HepG2 (cell line): ENCODE data around the gene OGFR. TPM values are rescaled to one million over a fixed set of nuclear protein-coding genes. Genes with fewer than 3 reads are reported as not detected.

Source experiments
- NR2F6 ChIP-seq, 2 experiments: IDR thresholded peaks; 2 replicates each; pipeline ENCODE4 v1.6.1; 2016; ENCODE audit warnings: antibody characterized with exemption in 1 of 2, mild to moderate bottlenecking in 1 of 2
- polyA plus RNA-seq, 8 experiments: library from polyadenylated mRNA; depleted of rRNA in 3 of 8; stranded (reverse) in 7 of 8; unstranded in 1 of 8; fragments of >200 nt; fragmentation: Illumina TruSeq in 4 of 8; extraction: Trizol in 4 of 8; gene quantifications; 2 replicates each; pipeline versions ENCODE4 v1.2.1 to v1.2.3, GENCODE V29; 2011 to 2016; ENCODE audit warnings: low read depth in 4 of 8, missing spikeins in 1 of 8, mixed read lengths in 1 of 8; ENCODE audit not compliant: insufficient read depth in 1 of 8
- total RNA-seq, 5 experiments: library from RNA; depleted of rRNA; stranded (reverse); fragments of >200 nt; fragmentation: Illumina TruSeq; extraction: Trizol; gene quantifications; 2 replicates each; pipeline ENCODE4 v1.2.3, GENCODE V29; 2016; ENCODE audit warnings: low read depth in 1 of 5
- TF ChIP-seq, protein P1 (sequence below): sonication (generic); formaldehyde crosslinking; IDR thresholded peaks from 2 replicates; pipeline ENCODE4 v1.5.0; 2020; ENCODE audit warnings: mild to moderate bottlenecking, missing genetic modification reagents
- TF ChIP-seq, protein P2 (sequence below): sonication (generic); formaldehyde crosslinking; IDR thresholded peaks from 2 replicates; pipeline ENCODE4 v1.4.0; 2020; ENCODE audit warnings: mild to moderate bottlenecking, missing genetic modification reagents
- TF ChIP-seq, protein P3 (sequence below): sonication (generic); formaldehyde crosslinking; IDR thresholded peaks from 2 replicates; pipeline ENCODE4 v1.5.0; 2020; ENCODE audit warnings: mild to moderate bottlenecking, low read depth, missing genetic modification reagents, borderline replicate concordance
- TF ChIP-seq, protein P4 (sequence below): IDR thresholded peaks from 2 replicates; pipeline ENCODE4 v1.6.1; 2016
- TF ChIP-seq, protein P5 (sequence below): sonication (generic); formaldehyde crosslinking; IDR thresholded peaks from one replicate; pipeline ENCODE4 v1.5.1; 2020; ENCODE audit warnings: mild to moderate bottlenecking, missing genetic modification reagents; ENCODE audit errors: not compliant biosample characterization
- TF ChIP-seq, protein P6 (sequence below): sonication (generic); formaldehyde crosslinking; IDR thresholded peaks from 2 replicates; pipeline ENCODE4 v1.4.0; 2020; ENCODE audit warnings: mild to moderate bottlenecking, missing genetic modification reagents
- TF ChIP-seq, protein P7 (sequence below): sonication (generic); formaldehyde crosslinking; conservative IDR thresholded peaks from 2 replicates; pipeline ENCODE4 v1.8.0; 2022; ENCODE audit warnings: missing genetic modification reagents

OGFR gene
- total and polyA plus RNA-seq, 2 of the 13 experiments (the other 11 are each of a cell fraction or from before 2014, with no cell fraction given) = 47.7 to 81.8 TPM

DNA sequence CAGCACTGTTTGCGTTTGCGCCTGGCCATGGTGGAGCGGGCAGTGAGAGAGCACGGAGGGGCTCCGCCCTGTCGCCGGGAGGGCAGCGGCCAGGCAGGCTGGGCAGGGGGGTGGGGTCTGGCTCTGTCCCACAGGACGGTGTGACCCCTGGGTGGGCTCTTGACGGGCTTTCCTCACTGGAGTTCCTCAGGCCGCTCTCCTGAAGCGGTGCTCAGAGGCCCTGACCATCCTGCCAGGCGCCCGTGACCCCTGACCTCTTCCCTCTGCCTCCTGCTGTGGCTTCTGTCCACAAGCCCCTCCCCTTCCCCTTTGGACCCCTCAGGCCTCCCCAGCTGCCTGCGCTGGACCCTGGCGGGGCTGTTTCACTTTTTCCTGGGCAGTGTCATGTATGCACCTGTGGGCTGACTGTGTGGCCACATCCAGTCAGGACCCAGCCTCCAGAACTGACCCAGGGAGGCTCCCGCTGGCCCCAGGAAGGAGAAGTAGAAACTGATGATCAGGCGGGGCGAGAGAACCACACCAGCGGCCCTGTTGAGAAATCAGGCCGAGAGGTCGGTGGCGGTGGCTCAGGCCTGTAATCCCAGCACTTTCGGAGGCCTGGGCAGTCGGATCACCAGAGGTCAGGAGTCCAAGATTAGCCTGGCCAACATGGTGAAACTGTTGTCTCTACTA lies 1.2 kb downstream of the OGFR start (continued):
- TF ChIP-seq, protein P1, sequence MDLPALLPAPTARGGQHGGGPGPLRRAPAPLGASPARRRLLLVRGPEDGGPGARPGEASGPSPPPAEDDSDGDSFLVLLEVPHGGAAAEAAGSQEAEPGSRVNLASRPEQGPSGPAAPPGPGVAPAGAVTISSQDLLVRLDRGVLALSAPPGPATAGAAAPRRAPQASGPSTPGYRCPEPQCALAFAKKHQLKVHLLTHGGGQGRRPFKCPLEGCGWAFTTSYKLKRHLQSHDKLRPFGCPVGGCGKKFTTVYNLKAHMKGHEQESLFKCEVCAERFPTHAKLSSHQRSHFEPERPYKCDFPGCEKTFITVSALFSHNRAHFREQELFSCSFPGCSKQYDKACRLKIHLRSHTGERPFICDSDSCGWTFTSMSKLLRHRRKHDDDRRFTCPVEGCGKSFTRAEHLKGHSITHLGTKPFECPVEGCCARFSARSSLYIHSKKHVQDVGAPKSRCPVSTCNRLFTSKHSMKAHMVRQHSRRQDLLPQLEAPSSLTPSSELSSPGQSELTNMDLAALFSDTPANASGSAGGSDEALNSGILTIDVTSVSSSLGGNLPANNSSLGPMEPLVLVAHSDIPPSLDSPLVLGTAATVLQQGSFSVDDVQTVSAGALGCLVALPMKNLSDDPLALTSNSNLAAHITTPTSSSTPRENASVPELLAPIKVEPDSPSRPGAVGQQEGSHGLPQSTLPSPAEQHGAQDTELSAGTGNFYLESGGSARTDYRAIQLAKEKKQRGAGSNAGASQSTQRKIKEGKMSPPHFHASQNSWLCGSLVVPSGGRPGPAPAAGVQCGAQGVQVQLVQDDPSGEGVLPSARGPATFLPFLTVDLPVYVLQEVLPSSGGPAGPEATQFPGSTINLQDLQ (CRISPR knock-in tag) = peak; percentile 69; the same call in 1 of the 2 replicates
- TF ChIP-seq, protein P2, sequence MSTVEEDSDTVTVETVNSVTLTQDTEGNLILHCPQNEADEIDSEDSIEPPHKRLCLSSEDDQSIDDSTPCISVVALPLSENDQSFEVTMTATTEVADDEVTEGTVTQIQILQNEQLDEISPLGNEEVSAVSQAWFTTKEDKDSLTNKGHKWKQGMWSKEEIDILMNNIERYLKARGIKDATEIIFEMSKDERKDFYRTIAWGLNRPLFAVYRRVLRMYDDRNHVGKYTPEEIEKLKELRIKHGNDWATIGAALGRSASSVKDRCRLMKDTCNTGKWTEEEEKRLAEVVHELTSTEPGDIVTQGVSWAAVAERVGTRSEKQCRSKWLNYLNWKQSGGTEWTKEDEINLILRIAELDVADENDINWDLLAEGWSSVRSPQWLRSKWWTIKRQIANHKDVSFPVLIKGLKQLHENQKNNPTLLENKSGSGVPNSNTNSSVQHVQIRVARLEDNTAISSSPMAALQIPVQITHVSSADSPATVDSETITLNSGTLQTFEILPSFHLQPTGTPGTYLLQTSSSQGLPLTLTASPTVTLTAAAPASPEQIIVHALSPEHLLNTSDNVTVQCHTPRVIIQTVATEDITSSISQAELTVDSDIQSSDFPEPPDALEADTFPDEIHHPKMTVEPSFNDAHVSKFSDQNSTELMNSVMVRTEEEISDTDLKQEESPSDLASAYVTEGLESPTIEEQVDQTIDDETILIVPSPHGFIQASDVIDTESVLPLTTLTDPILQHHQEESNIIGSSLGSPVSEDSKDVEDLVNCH (CRISPR knock-in tag) = no peak
- TF ChIP-seq, protein P3, sequence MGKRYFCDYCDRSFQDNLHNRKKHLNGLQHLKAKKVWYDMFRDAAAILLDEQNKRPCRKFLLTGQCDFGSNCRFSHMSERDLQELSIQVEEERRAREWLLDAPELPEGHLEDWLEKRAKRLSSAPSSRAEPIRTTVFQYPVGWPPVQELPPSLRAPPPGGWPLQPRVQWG (CRISPR knock-in tag) = 0 out of 2 replicates have a peak, but pooled peaks have one; percentile 76
- TF ChIP-seq, protein P4, sequence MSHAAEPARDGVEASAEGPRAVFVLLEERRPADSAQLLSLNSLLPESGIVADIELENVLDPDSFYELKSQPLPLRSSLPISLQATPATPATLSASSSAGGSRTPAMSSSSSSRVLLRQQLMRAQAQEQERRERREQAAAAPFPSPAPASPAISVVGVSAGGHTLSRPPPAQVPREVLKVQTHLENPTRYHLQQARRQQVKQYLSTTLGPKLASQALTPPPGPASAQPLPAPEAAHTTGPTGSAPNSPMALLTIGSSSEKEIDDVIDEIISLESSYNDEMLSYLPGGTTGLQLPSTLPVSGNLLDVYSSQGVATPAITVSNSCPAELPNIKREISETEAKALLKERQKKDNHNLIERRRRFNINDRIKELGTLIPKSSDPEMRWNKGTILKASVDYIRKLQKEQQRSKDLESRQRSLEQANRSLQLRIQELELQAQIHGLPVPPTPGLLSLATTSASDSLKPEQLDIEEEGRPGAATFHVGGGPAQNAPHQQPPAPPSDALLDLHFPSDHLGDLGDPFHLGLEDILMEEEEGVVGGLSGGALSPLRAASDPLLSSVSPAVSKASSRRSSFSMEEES = peak; percentile 82
- TF ChIP-seq, protein P5, sequence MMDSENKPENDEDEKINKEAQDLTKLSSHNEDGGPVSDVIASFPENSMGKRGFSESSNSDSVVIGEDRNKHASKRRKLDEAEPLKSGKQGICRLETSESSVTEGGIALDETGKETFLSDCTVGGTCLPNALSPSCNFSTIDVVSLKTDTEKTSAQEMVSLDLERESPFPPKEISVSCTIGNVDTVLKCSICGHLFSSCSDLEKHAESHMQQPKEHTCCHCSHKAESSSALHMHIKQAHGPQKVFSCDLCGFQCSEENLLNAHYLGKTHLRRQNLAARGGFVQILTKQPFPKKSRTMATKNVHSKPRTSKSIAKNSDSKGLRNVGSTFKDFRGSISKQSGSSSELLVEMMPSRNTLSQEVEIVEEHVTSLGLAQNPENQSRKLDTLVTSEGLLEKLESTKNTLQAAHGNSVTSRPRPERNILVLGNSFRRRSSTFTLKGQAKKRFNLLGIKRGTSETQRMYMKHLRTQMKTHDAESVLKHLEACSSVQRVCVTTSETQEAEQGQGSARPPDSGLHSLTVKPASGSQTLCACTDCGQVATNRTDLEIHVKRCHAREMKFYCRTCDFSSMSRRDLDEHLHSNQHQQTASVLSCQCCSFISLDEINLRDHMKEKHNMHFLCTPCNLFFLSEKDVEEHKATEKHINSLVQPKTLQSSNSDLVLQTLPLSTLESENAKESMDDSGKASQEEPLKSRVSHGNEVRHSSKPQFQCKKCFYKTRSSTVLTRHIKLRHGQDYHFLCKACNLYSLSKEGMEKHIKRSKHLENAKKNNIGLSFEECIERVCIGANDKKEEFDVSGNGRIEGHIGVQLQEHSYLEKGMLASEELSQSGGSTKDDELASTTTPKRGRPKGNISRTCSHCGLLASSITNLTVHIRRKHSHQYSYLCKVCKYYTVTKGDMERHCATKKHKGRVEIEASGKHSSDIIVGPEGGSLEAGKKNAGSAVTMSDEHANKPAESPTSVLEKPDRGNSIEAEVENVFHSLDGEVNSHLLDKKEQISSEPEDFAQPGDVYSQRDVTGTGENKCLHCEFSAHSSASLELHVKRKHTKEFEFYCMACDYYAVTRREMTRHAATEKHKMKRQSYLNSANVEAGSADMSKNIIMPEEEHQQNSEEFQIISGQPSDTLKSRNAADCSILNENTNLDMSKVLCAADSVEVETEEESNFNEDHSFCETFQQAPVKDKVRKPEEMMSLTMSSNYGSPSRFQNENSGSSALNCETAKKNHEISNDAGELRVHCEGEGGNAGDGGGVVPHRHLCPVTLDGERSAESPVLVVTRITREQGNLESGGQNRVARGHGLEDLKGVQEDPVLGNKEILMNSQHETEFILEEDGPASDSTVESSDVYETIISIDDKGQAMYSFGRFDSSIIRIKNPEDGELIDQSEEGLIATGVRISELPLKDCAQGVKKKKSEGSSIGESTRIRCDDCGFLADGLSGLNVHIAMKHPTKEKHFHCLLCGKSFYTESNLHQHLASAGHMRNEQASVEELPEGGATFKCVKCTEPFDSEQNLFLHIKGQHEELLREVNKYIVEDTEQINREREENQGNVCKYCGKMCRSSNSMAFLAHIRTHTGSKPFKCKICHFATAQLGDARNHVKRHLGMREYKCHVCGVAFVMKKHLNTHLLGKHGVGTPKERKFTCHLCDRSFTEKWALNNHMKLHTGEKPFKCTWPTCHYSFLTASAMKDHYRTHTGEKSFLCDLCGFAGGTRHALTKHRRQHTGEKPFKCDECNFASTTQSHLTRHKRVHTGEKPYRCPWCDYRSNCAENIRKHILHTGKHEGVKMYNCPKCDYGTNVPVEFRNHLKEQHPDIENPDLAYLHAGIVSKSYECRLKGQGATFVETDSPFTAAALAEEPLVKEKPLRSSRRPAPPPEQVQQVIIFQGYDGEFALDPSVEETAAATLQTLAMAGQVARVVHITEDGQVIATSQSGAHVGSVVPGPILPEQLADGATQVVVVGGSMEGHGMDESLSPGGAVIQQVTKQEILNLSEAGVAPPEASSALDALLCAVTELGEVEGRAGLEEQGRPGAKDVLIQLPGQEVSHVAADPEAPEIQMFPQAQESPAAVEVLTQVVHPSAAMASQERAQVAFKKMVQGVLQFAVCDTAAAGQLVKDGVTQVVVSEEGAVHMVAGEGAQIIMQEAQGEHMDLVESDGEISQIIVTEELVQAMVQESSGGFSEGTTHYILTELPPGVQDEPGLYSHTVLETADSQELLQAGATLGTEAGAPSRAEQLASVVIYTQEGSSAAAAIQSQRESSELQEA (CRISPR knock-in tag) = peak; percentile 37
- TF ChIP-seq NR2F6 (IDR thresholded peaks at IDR 0.05) = peak; percentile 98
- TF ChIP-seq NR2F6 (CRISPR knock-in tag; IDR thresholded peaks at IDR 0.05) = peak; percentile 99
- TF ChIP-seq, protein P6, sequence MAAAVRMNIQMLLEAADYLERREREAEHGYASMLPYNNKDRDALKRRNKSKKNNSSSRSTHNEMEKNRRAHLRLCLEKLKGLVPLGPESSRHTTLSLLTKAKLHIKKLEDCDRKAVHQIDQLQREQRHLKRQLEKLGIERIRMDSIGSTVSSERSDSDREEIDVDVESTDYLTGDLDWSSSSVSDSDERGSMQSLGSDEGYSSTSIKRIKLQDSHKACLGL (CRISPR knock-in tag) = no peak; the same call in 1 of the 2 replicates
- TF ChIP-seq, protein P7, sequence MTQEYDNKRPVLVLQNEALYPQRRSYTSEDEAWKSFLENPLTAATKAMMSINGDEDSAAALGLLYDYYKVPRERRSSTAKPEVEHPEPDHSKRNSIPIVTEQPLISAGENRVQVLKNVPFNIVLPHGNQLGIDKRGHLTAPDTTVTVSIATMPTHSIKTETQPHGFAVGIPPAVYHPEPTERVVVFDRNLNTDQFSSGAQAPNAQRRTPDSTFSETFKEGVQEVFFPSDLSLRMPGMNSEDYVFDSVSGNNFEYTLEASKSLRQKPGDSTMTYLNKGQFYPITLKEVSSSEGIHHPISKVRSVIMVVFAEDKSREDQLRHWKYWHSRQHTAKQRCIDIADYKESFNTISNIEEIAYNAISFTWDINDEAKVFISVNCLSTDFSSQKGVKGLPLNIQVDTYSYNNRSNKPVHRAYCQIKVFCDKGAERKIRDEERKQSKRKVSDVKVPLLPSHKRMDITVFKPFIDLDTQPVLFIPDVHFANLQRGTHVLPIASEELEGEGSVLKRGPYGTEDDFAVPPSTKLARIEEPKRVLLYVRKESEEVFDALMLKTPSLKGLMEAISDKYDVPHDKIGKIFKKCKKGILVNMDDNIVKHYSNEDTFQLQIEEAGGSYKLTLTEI (CRISPR knock-in tag) = no peak
